Kidney (tissue), 14 donors: ENCODE results near the gene ADCK2. TPM values are rescaled to one million over a fixed set of nuclear protein-coding genes. Genes with fewer than 3 reads are reported as not detected.

Experiments used
- DNase-seq, 5 donors: peaks; one replicate each; pipeline ENCODE4 v3.0.0-alpha.2; 2013 to 2020
- FAIRE-seq: peaks from 2 replicates; lab custom pipeline; 2012; peaks lifted over from hg19 to GRCh38; lab: Jason Lieb, UNC
- H3K27ac ChIP-seq, 2 donors: one replicate each; pipeline ENCODE4 v1.7.0; 2013; ENCODE audit warnings: low read depth in 2 of 2, low read length in 2 of 2, inconsistent platforms in 1 of 2
- H3K27me3 ChIP-seq: one replicate; pipeline ENCODE4 v1.7.1; 2013; ENCODE audit warnings: low read length, inconsistent platforms; ENCODE audit not compliant: control insufficient read depth, insufficient read depth
- H3K36me3 ChIP-seq, 3 donors: one replicate each; pipeline versions ENCODE4 v1.7.0 to v1.7.1; 2013; ENCODE audit warnings: low read length in 3 of 3, control low read depth in 1 of 3, inconsistent platforms in 1 of 3; ENCODE audit not compliant: insufficient read depth in 3 of 3, control insufficient read depth in 2 of 3
- H3K4me1 ChIP-seq, 3 donors: one replicate each; pipeline versions ENCODE4 v1.7.0 to v1.7.1; 2013; ENCODE audit warnings: low read length in 3 of 3, inconsistent platforms in 1 of 3, low read depth in 1 of 3; ENCODE audit not compliant: control insufficient read depth in 2 of 3, insufficient read depth in 2 of 3
- H3K4me3 ChIP-seq, 3 donors: one replicate each; pipeline versions ENCODE4 v1.7.0 to v1.8.1; 2013; ENCODE audit warnings: low read length in 3 of 3, control low read depth in 1 of 3, inconsistent platforms in 1 of 3
- H3K9ac ChIP-seq, 3 donors: one replicate each; pipeline versions ENCODE4 v1.7.0 to v1.7.1; 2013; ENCODE audit warnings: low read length in 3 of 3, control low read depth in 1 of 3, inconsistent platforms in 1 of 3
- H3K9me3 ChIP-seq, 3 donors: one replicate each; pipeline versions ENCODE4 v1.7.0 to v1.7.1; 2013; ENCODE audit warnings: low read length in 3 of 3, control low read depth in 1 of 3, inconsistent platforms in 1 of 3; ENCODE audit not compliant: control insufficient read depth in 2 of 3, insufficient read depth in 1 of 3
- CTCF ChIP-seq: IDR thresholded peaks from 3 replicates; pipeline ENCODE4 v1.5.1; 2012; ENCODE audit warnings: mild to moderate bottlenecking, moderate library complexity, borderline replicate concordance; ENCODE audit not compliant: insufficient read depth; ENCODE audit errors: extremely low read depth
- intact Hi-C: fragments of 100-400 bp; cut with DNase I; formaldehyde crosslinking; loops from one replicate; pipeline ENCODE4 v1.11.1; 2022
- polyA plus RNA-seq: library from polyadenylated mRNA; stranded (reverse); fragments of 350-450 nt; fragmentation: Illumina TruSeq; extraction: RNeasy Lipid Tissue Mini Kit (QIAGEN cat#74804); gene quantifications from one replicate; pipeline ENCODE4 v1.2.3, GENCODE V29; 2014; ENCODE audit warnings: low read depth, low replicate concordance; ENCODE audit not compliant: insufficient read depth
- total RNA-seq: library from RNA; stranded (reverse); fragmentation: NEBNext Ultra II Directional; extraction: Animal tissue kit (Norgen Biotek cat#: 25700); gene quantifications from one replicate; pipeline ENCODE4 v1.2.1, GENCODE V29; 2021
- donor health status: control.
- donor health status: control.
- donor health status: control.
- donor health status: control.
- donor health status: control.
- donor health status: DM: yes; HTN: yes; CAD: no.
- donor health status: Normal renal cell carcinoma (clear cell type).

The ADCK2 gene
- total and polyA plus RNA-seq, 2 donors from 2014 or later = 18.7 to 18.8 TPM

- H3K27me3 ChIP-seq = no peaks in the 10 kb centered on the region
- H3K4me1 ChIP-seq = peaks cover 0 to 18% (median 0%) of the 10 kb centered on the region in 3 donors
- H3K36me3 ChIP-seq = peaks cover 0 to 3% (median 0%) of the 10 kb centered on the region in 3 donors
- H3K27ac ChIP-seq = peak overlapping the region; percentile 74 to 83
- TF ChIP-seq CTCF = no peak
- H3K9me3 ChIP-seq = no peaks in the 10 kb centered on the region
- DNase-seq (no peak), FAIRE-seq (no peak)
- intact Hi-C loops = no loop called here
- peak overlapping the region in 2 of 3 donors; percentile 84 to 94 for H3K9ac ChIP-seq
- peak overlapping the region; percentile 44 to 75 (median 72) for H3K4me3 ChIP-seq
These were observed 1.0 kb downstream of the ADCK2 start for GRCh38 chr7:140673774-140674155.

- DNase-seq (peak in 1 of 5 donors; percentile 51), FAIRE-seq (no peak)
- intact Hi-C loops = no loop called here
- Histone ChIP-seq H3K27me3 (no peaks in the 10 kb centered on the region), H3K36me3 (peaks cover 0 to 4% (median 3%) of the 10 kb centered on the region in 3 donors), H3K9me3 (no peaks in the 10 kb centered on the region), H3K27ac (no peak overlapping the region), H3K4me3 (no peak overlapping the region), H3K4me1 (peaks cover 0 to 18% (median 0%) of the 10 kb centered on the region in 3 donors), H3K9ac (peak overlapping the region in 1 of 3 donors; percentile 10)
- TF ChIP-seq CTCF = no peak
These were observed 1.6 kb downstream of the ADCK2 start for GRCh38 chr7:140674356-140674800.

GRCh38 chr7:140674899-140675701 lies 2.4 kb downstream of the ADCK2 start:
- no peak overlapping the region for H3K4me3 ChIP-seq
- peak; percentile 53 for TF ChIP-seq CTCF
- H3K27me3 ChIP-seq = no peaks in the 10 kb centered on the region
- no peak for FAIRE-seq
- peaks cover 0 to 4% (median 3%) of the 10 kb centered on the region in 3 donors for H3K36me3 ChIP-seq
- peaks cover 0 to 18% (median 0%) of the 10 kb centered on the region in 3 donors for H3K4me1 ChIP-seq
- no peaks in the 10 kb centered on the region for H3K9me3 ChIP-seq
- peak in 4 of 5 donors; percentile 28 to 76 (median 58) for DNase-seq
- intact Hi-C loops = no loop called here
- no peak overlapping the region for H3K27ac ChIP-seq
- peak overlapping the region in 1 of 3 donors; percentile 14 for H3K9ac ChIP-seq
